ENCODE results near the gene GTF2I.
"Not testable (repeated sequence)": the region's sequence is repeated elsewhere in the genome, so short reads cannot be mapped to it uniquely, and the experiment has no call there.

Gene GTF2I

DNA sequence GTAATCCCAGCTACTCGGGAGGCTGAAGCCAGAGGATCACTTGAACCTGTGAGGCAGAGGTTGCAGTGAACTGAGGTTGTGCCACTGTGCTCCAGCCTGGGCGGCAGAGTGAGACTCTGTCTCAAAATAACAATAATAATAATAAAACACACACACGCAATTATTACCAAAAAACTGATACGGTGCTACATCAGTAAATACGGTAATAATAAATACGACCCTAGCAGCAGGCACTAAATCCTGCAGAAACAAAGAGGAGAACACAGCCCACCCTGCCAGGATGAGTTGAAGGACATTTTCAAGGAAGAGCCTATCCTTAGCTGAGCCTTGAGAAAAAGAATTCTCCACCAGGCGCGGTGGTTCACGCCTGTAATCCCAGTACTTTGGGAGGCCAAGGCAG, 34.4 kb upstream of the GTF2I start:
- DNase-seq (ENCODE audit: low read depth, low spot score): no peak
- peaks cover 3% of the 10 kb centered on the region for H3K4me1 ChIP-seq (ENCODE audit: insufficient read depth, insufficient read length)
- H3K27me3 ChIP-seq (ENCODE audit: insufficient read depth, insufficient read length): no peaks in the 10 kb centered on the region

DNA sequence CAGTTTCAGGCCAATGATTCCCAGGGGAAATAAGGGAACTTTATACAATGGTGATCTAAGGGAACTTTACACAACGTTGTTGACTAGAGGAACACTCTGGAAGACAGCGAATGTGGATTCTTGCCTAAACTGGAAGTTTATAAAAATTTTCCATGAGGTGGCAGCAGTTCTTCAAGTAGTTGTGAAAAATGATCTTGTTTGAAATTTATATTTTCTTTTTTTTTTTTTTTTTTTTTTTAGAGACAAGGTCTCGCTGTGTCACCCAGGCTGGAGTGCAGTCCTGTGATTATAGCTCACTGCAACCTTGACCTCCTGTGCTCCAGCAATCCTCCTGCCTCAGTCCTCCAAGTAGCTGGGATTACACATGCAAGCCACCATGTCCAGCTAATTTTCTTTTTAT, 32.1 kb upstream of the GTF2I start:
- TF ChIP-seq SUZ12 (IDR thresholded peaks at IDR 0.05; ENCODE audit: extremely low read depth, insufficient read depth, insufficient read length): no peak
- TF ChIP-seq ZNF274 (IDR thresholded peaks at IDR 0.05; ENCODE audit: low read depth, low read length): no peak
- TF ChIP-seq YY1 (IDR thresholded peaks at IDR 0.05; ENCODE audit: insufficient read depth, insufficient read length): no peak
- no peak for DNase-seq (ENCODE audit: low read depth, low spot score)
- Histone ChIP-seq H3K9ac (ENCODE audit: insufficient read length, low read depth) (no peak overlapping the region), H3K36me3 (ENCODE audit: insufficient read depth, insufficient read length, low read length) (no peaks in the 10 kb centered on the region), H3K27me3 (ENCODE audit: insufficient read depth, insufficient read length) (no peaks in the 10 kb centered on the region), H3K4me3 (ENCODE audit: insufficient read length, low read depth) (no peak overlapping the region), H3K9me3 (ENCODE audit: insufficient read depth, low read length) (no peaks in the 10 kb centered on the region), H3K4me1 (ENCODE audit: insufficient read depth, insufficient read length) (no peaks in the 10 kb centered on the region)

More for the DNA sequence above, 34.4 kb upstream of the GTF2I start:
- H3K36me3 ChIP-seq (ENCODE audit: insufficient read depth, insufficient read length, low read length): no peaks in the 10 kb centered on the region
- no peak overlapping the region for H3K4me3 ChIP-seq (ENCODE audit: insufficient read length, low read depth)
- H3K9me3 ChIP-seq (ENCODE audit: insufficient read depth, low read length): no peaks in the 10 kb centered on the region
- TF ChIP-seq SUZ12 (IDR thresholded peaks at IDR 0.05; ENCODE audit: extremely low read depth, insufficient read depth, insufficient read length): no peak
- no peak for TF ChIP-seq YY1 (IDR thresholded peaks at IDR 0.05; ENCODE audit: insufficient read depth, insufficient read length)
- no peak for TF ChIP-seq ZNF274 (IDR thresholded peaks at IDR 0.05; ENCODE audit: low read depth, low read length)
- no peak overlapping the region for H3K9ac ChIP-seq (ENCODE audit: insufficient read length, low read depth)

DNA sequence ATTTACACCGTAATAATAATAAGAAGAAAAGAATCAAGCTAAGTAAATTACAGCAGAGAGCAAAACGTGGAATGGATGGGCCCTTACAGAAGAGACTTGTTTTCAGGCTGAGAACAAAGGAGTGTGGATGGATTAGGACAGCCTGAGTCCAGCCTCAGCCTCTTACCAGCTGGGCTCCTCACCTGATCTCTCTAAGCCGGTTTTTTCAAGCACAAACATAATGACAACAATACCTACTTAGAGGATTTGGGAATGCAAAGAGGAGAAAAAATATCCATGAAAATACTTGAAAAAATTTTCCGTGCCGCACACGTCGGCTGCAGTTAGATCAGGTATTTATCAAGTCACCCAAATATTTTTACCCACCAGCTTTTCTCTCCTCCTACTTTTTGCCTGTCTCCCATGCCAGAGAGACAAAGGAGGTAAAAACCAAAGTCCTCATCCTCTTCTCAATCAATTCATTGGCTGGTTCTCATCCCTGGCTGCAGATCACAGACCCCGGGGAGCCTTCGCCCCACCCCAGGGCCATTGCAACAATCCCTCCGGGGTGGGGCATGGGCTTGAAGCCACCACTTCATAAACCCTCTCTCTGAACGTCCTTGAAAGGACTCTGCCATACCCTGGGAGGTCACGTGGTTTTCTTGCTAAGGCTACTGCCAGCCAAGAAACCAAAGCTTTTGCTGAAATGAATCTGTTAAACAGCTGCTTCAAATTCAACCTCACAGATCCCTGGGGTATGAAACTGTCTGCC, 29.7 kb upstream of the GTF2I start:
- TF ChIP-seq ZNF274 (IDR thresholded peaks at IDR 0.05; ENCODE audit: low read depth, low read length) (no peak), YY1 (IDR thresholded peaks at IDR 0.05; ENCODE audit: insufficient read depth, insufficient read length) (no peak), SUZ12 (IDR thresholded peaks at IDR 0.05; ENCODE audit: extremely low read depth, insufficient read depth, insufficient read length) (no peak)
- peak; percentile 33 for DNase-seq (ENCODE audit: low read depth, low spot score)
- no peak overlapping the region for H3K4me3 ChIP-seq (ENCODE audit: insufficient read length, low read depth)
- H3K36me3 ChIP-seq (ENCODE audit: insufficient read depth, insufficient read length, low read length): no peaks in the 10 kb centered on the region
- H3K9me3 ChIP-seq (ENCODE audit: insufficient read depth, low read length): no peaks in the 10 kb centered on the region
- peak overlapping the region; percentile 63 for H3K9ac ChIP-seq (ENCODE audit: insufficient read length, low read depth)
- no peaks in the 10 kb centered on the region for H3K4me1 ChIP-seq (ENCODE audit: insufficient read depth, insufficient read length)
- no peaks in the 10 kb centered on the region for H3K27me3 ChIP-seq (ENCODE audit: insufficient read depth, insufficient read length)

DNA sequence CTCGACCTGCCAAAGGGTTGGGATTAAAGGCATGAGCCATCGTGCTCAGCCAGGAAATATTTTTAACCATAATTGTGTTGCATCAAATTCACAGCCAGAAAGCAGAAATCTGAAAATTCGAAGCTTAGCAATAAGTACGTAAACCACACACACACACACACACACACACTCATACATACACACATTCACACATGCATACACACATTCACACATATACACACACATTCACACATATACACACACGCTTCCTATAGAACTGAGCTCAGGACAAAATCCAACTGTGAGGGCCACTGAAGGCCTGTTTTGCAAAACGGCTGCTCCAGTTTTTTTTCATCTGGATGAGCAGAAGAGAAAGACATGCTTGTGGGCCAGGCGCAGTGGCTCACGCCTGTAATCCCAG, 25.0 kb upstream of the GTF2I start:
- Histone ChIP-seq H3K36me3 (ENCODE audit: insufficient read depth, insufficient read length, low read length) (no peaks in the 10 kb centered on the region), H3K27me3 (ENCODE audit: insufficient read depth, insufficient read length) (no peaks in the 10 kb centered on the region), H3K9me3 (ENCODE audit: insufficient read depth, low read length) (no peaks in the 10 kb centered on the region), H3K4me3 (ENCODE audit: insufficient read length, low read depth) (no peak overlapping the region), H3K9ac (ENCODE audit: insufficient read length, low read depth) (no peak overlapping the region), H3K4me1 (ENCODE audit: insufficient read depth, insufficient read length) (no peaks in the 10 kb centered on the region)
- TF ChIP-seq ZNF274 (IDR thresholded peaks at IDR 0.05; ENCODE audit: low read depth, low read length): no peak
- no peak for TF ChIP-seq YY1 (IDR thresholded peaks at IDR 0.05; ENCODE audit: insufficient read depth, insufficient read length)
- no peak for TF ChIP-seq SUZ12 (IDR thresholded peaks at IDR 0.05; ENCODE audit: extremely low read depth, insufficient read depth, insufficient read length)
- DNase-seq (ENCODE audit: low read depth, low spot score): no peak

DNA sequence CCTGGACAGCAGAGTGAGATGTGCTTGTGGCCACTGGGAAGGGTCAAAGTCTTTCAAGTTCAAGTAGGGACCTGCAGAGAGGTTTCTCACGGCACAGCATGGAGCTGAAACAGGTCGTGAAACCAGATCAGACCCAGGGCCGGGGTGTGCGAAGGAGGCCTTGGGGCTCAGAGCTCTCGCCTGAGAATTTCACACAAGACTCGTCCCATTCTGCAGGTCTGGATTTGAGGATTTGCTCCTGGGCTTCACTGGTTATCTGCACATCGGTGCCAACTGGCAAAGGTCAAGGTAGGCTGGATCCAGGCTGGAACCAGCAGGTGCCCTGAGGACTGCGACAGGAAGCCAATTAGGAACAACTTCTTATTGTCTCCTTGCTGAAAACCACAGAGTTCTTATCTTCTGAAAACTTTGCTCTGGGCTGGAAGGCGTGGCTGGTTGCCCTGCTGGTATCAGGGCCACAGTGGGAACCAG, 24.0 kb upstream of the GTF2I start:
- H3K9ac ChIP-seq (ENCODE audit: insufficient read length, low read depth): no peak overlapping the region
- TF ChIP-seq ZNF274 (IDR thresholded peaks at IDR 0.05; ENCODE audit: low read depth, low read length): no peak
- TF ChIP-seq SUZ12 (IDR thresholded peaks at IDR 0.05; ENCODE audit: extremely low read depth, insufficient read depth, insufficient read length): no peak
- TF ChIP-seq YY1 (IDR thresholded peaks at IDR 0.05; ENCODE audit: insufficient read depth, insufficient read length): no peak
- no peaks in the 10 kb centered on the region for H3K36me3 ChIP-seq (ENCODE audit: insufficient read depth, insufficient read length, low read length)
- no peaks in the 10 kb centered on the region for H3K4me1 ChIP-seq (ENCODE audit: insufficient read depth, insufficient read length)
- no peak for DNase-seq (ENCODE audit: low read depth, low spot score)
- H3K27me3 ChIP-seq (ENCODE audit: insufficient read depth, insufficient read length): no peaks in the 10 kb centered on the region
- no peaks in the 10 kb centered on the region for H3K9me3 ChIP-seq (ENCODE audit: insufficient read depth, low read length)
- H3K4me3 ChIP-seq (ENCODE audit: insufficient read length, low read depth): no peak overlapping the region

DNA sequence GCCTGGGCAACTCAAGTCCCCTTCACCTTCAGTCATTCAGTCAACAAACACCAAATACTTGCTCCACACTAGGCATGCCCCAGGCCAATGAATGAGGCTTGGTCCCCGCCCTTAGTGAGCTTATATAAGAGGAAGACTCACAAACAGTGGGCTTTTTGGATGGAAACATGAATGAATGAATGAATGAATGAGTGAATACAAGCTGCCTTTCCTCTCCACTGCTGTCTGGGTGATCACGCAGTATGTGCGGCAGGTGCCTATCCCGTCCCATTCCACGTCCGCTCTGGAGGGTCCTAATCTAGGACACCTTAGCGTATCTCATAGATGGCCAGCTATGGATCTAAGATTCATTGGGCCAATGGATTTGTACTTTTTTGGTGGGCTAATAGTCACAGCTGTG, 19.8 kb upstream of the GTF2I start:
- no peaks in the 10 kb centered on the region for H3K4me1 ChIP-seq (ENCODE audit: insufficient read depth, insufficient read length)
- no peaks in the 10 kb centered on the region for H3K36me3 ChIP-seq (ENCODE audit: insufficient read depth, insufficient read length, low read length)
- no peaks in the 10 kb centered on the region for H3K27me3 ChIP-seq (ENCODE audit: insufficient read depth, insufficient read length)

DNA sequence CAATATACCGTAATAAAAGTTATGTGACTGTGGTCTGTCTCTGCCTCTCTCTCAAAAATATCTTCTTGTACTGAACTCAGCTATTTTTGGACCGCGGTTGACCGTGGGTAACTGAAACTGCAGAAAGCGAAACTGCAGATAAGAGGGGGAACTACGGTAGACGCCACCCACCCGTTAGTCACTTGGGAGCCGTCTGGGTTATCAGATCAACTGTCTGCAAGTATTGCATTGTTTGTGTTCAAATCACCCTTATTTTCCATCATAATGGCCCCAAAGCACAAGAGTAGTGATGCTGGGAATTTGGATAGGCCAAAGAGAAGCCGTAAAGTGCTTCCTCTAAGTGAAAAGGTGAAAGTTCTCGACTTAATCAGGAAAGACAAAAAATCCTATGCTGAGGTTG, 7.5 kb upstream of the GTF2I start:
- H3K27me3 ChIP-seq (ENCODE audit: insufficient read depth, insufficient read length); H3K4me1 ChIP-seq (ENCODE audit: insufficient read depth, insufficient read length); H3K9me3 ChIP-seq (ENCODE audit: insufficient read depth, low read length); H3K36me3 ChIP-seq (ENCODE audit: insufficient read depth, insufficient read length, low read length); H3K4me3 ChIP-seq (ENCODE audit: insufficient read length, low read depth); H3K9ac ChIP-seq (ENCODE audit: insufficient read length, low read depth): not testable (repeated sequence)
- peak; percentile 44 for DNase-seq (ENCODE audit: low read depth, low spot score)

More for the DNA sequence above, 19.8 kb upstream of the GTF2I start:
- Histone ChIP-seq H3K4me3 (ENCODE audit: insufficient read length, low read depth) (no peak overlapping the region), H3K9ac (ENCODE audit: insufficient read length, low read depth) (no peak overlapping the region), H3K9me3 (ENCODE audit: insufficient read depth, low read length) (no peaks in the 10 kb centered on the region)
- no peak for DNase-seq (ENCODE audit: low read depth, low spot score)
- no peak for TF ChIP-seq YY1 (IDR thresholded peaks at IDR 0.05; ENCODE audit: insufficient read depth, insufficient read length)
- TF ChIP-seq ZNF274 (IDR thresholded peaks at IDR 0.05; ENCODE audit: low read depth, low read length): no peak

DNA sequence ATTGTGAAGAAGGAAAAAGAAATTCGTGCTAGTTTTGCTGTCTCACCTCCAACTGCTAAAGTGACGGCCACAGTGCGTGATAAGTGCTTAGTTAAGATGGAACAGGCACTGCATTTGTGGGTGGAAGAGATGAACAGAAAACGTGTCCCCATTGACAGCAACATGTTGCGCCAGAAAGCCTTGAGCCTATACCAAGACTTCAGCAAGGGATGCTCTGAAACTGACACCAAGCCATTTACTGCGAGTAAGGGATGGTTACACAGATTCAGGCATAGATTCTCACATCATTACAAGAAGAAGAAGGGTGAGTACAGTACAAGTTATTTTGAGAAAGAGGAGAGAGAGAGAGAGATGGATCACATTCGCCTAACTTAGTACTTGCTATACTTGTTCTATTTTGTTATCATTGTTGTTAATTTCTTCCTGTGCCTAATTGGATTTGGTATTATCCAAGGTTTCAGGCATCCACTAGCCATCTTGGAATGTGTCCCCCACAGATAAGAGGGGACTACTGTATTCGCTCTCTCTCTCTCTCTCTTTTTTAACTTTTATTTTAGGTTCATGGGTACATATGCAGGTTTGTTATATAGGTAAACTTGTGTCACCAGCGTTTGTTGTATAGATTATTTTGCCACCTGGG, 6.9 kb upstream of the GTF2I start:
- not testable (repeated sequence) for H3K27me3 ChIP-seq (ENCODE audit: insufficient read depth, insufficient read length); H3K9me3 ChIP-seq (ENCODE audit: insufficient read depth, low read length); H3K4me1 ChIP-seq (ENCODE audit: insufficient read depth, insufficient read length); H3K9ac ChIP-seq (ENCODE audit: insufficient read length, low read depth); DNase-seq (ENCODE audit: low read depth, low spot score); H3K36me3 ChIP-seq (ENCODE audit: insufficient read depth, insufficient read length, low read length)
- peak overlapping the region; percentile 2 for H3K4me3 ChIP-seq (ENCODE audit: insufficient read length, low read depth)

DNA sequence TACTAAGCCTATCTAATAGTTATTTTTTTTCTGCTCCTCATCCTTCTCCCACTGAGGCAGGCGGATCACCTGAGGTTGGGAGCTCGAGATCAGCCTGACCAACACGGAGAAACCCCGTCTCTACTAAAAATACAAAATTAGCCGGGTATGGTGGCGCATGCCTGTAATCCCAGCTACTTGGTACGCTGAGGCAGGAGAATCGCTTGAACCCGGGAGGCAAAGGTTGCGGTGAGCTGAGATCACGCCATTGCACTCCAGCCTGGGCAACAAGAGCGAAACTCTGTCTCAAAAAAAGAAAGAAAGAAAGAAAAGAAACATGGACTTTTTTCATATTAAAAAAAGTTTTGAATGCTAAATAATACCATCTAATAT, 6.4 kb upstream of the GTF2I start:
- not testable (repeated sequence) for H3K27me3 ChIP-seq (ENCODE audit: insufficient read depth, insufficient read length); H3K9ac ChIP-seq (ENCODE audit: insufficient read length, low read depth); H3K36me3 ChIP-seq (ENCODE audit: insufficient read depth, insufficient read length, low read length); H3K4me1 ChIP-seq (ENCODE audit: insufficient read depth, insufficient read length); H3K9me3 ChIP-seq (ENCODE audit: insufficient read depth, low read length); H3K4me3 ChIP-seq (ENCODE audit: insufficient read length, low read depth); DNase-seq (ENCODE audit: low read depth, low spot score)

Data from NT2/D1 (cell line).